ENCODE results near the gene MYBBP1A.
"Not testable (repeated sequence)": the region's sequence is repeated elsewhere in the genome, so short reads cannot be mapped to it uniquely, and the experiment has no call there.

MYBBP1A gene, protein sequence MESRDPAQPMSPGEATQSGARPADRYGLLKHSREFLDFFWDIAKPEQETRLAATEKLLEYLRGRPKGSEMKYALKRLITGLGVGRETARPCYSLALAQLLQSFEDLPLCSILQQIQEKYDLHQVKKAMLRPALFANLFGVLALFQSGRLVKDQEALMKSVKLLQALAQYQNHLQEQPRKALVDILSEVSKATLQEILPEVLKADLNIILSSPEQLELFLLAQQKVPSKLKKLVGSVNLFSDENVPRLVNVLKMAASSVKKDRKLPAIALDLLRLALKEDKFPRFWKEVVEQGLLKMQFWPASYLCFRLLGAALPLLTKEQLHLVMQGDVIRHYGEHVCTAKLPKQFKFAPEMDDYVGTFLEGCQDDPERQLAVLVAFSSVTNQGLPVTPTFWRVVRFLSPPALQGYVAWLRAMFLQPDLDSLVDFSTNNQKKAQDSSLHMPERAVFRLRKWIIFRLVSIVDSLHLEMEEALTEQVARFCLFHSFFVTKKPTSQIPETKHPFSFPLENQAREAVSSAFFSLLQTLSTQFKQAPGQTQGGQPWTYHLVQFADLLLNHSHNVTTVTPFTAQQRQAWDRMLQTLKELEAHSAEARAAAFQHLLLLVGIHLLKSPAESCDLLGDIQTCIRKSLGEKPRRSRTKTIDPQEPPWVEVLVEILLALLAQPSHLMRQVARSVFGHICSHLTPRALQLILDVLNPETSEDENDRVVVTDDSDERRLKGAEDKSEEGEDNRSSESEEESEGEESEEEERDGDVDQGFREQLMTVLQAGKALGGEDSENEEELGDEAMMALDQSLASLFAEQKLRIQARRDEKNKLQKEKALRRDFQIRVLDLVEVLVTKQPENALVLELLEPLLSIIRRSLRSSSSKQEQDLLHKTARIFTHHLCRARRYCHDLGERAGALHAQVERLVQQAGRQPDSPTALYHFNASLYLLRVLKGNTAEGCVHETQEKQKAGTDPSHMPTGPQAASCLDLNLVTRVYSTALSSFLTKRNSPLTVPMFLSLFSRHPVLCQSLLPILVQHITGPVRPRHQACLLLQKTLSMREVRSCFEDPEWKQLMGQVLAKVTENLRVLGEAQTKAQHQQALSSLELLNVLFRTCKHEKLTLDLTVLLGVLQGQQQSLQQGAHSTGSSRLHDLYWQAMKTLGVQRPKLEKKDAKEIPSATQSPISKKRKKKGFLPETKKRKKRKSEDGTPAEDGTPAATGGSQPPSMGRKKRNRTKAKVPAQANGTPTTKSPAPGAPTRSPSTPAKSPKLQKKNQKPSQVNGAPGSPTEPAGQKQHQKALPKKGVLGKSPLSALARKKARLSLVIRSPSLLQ (N-terminal part only)

DNA sequence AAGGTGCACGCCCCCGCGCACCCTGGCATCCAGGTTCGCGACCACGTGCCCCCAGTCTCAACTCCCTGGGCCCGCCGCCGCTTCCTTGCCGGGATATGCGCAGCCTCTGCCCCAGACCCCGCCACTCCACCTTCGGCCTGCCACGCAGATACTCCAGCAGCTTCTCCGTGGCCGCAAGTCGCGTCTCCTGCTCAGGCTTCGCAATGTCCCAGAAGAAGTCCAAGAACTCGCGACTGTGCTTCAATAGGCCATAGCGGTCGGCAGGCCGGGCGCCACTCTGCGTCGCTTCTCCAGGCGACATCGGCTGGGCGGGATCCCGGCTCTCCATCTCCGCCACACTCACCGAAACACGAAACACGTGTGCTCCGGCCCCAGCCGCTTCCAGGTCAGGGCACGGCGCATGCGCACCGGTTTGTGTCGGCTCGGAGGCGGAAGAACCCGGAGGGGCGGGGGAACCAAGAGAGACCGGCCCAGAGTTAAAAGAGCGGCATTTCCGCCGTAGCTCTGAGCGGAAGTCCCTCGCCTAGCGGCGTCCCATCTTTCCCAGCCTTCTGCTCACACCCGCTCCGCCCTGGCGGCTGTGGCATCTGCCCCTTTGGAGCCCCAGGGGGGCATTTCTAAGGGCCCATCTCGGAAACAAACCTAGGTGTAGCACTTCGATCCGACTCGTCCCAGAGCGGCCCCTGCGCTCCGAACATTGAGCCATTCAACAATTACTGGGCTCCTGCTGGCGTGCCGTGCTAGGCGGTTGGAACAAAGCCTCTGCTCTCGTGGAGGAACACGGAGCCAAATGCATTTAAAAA lies at the start of gene MYBBP1A:
Gene MYBBP1A, minus strand, starts transcription at position 388 of the 803 bp plus-strand sequence. Its CDS starts 60 bp downstream, at position 328.
- DNase-seq (ENCODE audit: low read depth), result peak; percentile 95

DNA sequence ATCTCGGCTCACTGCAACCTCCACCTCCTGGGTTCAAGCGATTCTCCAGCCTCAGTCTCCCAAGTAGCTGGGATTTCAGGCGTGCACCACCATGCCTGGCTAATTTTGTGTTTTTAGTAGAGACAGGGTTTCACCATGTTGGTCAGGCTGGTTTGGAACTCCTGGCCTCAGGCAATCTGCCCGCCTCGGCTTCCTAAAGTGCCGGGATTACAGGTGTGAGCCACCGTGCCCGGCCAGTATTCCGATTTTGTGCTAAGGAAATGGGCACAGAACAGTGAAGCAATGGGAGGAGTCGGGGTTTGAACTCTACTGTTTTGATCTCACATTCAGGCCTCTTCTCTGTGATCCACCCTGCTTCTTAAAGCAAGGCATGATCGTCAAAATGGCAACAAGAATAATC lies 49.6 kb upstream of the MYBBP1A start:
- not testable (repeated sequence) for DNase-seq (ENCODE audit: low read depth)

DNA sequence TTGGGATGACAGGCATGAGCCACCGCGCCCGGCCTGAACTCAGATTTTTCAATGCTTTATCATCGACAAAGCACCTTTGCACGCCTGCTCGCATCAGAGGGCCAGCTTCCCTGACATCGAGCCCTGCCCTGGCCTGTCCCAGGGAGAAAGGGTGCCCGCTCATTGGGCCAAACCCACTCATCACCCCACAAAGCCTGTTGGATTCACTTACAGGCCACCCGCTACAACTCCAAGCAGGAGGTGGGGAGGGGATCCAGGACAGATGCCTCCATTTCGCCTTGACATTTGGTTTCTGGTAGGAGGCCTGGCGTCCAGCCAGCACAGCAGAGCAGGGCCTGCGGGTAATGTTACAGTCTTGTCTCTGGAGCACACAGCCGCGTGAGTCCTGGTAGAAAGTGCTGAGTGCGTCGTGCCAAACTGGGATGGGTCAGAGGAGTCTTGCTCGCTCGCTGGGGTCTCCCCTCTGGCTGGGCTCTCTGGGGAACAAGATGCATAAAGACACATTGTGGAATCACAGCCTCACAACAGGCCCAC lies 49.0 kb upstream of the MYBBP1A start:
- DNase-seq (ENCODE audit: low read depth), result no peak

DNA sequence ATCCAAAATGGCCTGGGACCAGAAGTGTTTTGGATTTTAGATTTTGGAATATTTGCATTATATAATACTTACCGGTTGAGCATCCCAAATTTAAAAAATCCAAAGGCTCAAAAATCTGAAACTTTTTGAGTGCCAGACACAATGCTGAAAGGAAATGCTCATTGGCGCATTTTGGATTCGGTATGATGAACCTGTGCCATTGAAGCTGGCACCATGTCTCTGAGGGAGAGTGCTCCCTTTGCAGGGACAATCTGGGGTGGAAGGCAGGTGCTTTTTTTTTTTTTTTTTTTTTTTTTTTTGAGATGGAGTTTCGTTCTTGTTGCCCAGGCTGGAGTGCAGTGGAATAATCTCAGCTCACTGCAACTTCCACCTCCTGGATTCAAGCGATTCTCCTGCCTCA lies 46.9 kb upstream of the MYBBP1A start:
- DNase-seq (ENCODE audit: low read depth), result no peak

DNA sequence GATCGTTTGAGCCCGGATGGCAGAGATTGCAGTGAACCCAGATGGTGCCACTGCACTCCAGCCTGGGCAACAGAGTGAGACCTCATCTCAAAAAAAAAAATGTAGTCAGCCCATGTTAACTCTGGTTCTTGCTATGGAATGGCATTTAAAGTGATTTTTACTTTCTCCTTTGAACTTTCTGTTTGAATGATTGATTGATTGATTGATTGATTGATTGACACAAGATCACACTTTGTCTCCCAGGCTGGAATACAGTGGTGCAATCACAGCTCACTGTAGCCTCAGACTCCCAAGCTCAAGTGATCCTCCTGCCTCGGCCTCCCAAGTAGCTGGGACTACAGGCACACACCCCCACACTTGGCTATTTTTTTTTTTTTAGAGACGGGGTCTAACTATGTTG lies 46.1 kb upstream of the MYBBP1A start:
- no peak for DNase-seq (ENCODE audit: low read depth)

DNA sequence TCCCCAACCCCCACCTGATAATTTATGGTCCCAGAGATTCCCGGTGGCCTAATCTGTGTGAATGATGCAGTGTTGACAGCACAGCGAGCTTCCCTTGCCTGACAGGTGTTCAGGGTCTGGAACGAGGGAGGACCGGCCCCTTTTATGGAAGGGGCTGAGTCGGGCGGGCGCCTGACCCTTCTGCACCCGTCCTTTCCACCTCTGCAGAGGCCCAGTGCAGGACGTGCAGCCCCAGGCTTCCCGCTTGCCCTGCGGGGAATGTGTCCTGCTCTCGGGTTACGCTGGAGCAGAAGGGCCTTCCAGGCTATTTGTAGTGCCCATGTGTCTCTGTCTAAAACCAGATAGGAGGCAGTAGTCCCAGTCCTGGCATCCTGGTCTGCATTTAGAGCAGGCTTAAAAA lies 45.4 kb upstream of the MYBBP1A start:
- DNase-seq (ENCODE audit: low read depth), result no peak

DNA sequence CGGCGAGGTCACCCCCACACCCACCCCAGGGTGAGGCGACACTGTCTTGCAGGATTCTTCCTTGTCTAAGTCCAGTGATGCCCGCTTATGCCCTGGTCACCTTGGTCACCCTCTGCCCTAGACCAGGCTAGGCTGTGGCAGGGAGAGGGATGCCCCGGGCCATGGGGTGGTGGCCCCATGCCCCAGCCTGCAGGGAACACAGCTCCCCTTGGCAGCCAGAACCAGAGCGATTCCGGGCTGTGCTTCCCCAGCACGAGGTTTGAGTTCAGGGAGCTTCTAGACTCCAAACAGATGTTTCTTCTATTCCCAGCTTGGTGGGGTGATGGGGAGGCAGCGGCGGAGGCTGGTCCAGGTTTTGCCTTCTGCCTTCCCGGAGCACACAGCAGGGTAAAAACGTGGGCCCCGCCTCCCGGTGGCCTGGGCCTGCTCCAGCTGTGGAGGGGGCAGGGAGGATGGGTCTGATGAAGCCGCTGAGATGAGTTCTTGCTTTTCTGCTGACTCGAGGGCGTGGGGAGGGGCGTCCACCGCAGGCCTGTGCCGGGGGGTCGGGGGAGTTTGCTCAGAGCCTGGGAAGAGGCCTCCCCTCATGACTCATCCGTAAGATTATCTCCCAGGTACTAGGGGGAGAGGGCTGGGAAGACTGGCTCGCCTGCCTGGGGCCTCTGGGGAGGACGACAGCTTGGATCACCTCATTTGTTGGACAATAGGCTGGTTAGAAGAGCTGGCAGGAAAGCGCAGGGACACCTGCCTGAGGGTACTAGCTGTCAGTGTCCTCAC lies 44.5 kb upstream of the MYBBP1A start:
- DNase-seq (ENCODE audit: low read depth), result no peak

DNA sequence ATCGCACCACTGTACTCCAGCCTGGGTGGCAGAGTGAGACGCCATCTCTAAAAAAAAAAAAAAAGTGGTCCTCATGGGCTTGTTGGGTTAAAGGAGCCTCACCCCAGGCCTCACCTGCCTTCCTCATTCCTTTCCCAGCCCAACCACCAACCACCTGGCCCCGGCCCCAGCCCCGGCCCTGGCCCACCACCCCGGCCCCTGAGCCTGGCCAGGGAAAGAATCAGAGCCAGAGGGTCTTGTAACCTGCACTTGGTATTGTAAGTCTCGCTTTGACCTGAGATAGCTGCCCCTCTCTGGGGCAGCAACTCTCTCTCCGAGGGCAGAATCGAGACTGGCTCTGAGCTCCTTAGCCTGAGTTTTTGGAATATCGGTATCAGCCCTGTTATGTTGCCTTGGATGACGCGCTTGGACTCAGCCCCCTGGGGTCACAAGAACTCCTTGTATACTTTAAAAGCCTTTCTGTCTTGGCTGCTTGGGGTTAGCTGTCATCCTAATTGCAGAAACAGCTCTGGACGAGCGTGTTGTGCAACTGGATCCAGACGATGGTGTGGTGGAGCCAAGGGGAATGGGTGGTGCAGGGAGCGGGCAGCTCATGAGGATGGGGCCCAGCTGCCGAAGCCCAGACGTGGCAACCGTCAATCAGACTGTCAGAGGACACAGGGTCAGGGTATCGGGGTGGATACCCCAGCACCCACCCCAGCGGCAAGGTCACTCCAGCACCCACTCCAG lies 43.8 kb upstream of the MYBBP1A start:
- DNase-seq (ENCODE audit: low read depth), result no peak

DNA sequence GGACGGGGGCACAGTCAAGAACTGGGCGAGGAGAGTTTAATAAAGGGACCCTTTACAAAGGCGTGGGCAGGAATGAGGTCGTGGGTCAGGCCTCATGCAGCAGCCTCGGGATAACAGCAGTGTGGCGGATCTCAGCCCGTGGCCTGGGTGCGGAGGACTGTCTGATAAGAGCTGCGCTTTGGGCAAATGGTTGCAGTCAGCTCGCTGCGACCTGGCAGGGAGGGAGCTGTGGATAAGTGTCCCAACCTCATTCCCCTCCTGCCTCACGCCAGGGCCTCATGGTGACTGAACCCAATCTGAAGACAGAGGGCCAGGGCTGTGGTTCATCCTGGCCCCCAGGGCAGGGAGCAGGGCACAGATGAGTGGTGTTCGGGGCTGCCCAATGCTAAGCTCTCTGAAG lies 42.8 kb upstream of the MYBBP1A start:
- DNase-seq (ENCODE audit: low read depth), result no peak

DNA sequence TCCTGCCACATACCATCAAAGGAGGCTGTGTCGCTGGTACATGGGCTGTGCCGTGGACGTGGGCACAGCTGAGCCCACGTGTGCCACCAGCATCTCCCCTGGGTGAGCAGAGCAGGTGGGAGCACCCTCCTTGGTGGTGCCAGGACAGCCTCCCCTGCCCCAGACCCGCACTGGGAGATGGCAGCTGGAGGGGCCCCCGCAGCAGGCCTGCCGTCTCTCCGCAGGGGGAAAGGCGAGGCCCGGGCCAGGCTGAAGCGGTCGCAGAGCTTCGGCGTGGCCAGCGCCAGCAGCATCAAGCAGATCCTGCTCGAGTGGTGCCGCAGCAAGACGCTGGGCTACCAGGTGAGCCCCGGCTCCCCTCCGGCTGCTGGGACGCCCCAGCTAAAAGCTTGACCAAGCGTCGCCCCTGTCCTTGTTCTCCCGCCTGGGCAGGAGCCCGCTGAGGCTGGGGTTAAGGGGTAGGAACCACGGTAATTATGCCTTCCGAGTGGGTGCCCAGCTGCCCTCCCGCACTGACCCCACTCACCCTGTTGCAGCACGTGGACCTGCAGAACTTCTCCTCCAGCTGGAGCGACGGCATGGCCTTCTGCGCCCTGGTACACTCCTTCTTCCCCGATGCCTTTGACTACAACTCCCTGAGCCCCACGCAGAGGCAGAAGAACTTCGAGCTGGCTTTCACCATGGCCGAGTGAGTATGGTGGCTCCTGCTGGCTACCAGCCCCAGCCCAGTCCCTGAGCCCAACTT lies 41.6 kb upstream of the MYBBP1A start:
- no peak for DNase-seq (ENCODE audit: low read depth)

DNA sequence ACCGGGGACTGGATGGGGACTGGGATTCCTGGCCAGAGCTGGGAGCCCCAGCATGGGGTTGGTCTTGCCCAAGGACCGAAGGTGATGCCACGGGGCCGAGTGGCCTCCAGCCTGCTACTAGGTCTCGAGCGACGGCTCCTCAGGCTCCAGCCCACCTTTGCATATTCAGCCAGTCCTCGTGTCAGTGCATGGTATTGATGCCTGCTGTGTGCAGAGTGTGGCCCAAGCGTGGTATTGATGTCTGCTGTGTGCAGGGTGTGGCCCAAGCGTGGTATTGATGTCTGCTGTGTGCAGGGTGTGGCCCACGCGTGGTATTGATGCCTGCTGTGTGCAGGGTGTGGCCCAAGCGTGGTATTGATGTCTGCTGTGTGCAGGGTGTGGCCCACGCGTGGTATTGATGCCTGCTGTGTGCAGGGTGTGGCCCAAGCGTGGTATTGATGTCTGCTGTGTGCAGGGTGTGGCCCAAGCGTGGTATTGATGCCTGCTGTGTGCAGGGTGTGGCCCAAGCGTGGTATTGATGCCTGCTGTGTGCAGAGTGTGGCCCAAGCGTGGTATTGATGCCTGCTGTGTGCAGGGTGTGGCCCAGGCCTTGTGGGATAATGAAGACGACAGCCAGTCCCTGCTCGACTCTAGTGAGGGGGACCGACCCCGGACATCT lies 40.6 kb upstream of the MYBBP1A start:
- DNase-seq (ENCODE audit: low read depth), result not testable (repeated sequence)

DNA sequence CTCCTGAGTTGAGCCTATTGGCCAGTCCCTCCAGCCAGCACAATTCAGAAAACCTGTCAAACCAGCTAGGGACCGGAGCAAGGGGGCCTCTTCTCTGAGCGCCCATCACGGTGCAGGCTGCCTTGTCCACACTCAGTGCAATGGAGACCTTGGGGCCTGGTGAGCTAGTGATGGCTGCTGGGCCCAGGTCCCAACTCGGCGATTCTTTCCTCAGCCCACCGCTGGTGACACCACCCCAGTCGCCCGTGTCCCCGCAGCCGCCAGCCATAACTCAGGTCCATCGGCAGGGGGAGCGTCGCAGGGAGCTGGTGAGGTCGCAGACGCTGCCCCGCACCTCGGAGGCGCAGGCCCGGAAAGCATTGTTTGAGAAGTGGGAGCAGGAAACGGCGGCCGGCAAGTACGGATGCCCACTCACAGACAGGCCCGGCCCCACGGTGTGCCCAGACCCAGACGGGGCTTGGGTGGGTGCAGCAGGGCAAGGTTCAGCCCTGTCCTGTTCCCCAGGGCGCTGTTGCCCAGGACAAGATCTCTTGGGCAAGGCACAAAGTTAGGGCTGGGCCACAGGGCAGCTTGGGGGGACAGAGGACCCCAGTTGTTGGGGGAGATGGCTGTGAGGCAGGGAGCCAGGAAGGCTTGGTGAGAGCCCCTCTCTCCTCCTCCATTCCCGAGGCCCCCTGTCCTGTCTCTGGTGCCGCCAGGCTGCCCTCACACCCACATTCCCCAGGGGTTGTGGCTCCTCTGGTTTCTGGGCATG lies 39.9 kb upstream of the MYBBP1A start:
- DNase-seq (ENCODE audit: low read depth), result peak; percentile 19

DNA sequence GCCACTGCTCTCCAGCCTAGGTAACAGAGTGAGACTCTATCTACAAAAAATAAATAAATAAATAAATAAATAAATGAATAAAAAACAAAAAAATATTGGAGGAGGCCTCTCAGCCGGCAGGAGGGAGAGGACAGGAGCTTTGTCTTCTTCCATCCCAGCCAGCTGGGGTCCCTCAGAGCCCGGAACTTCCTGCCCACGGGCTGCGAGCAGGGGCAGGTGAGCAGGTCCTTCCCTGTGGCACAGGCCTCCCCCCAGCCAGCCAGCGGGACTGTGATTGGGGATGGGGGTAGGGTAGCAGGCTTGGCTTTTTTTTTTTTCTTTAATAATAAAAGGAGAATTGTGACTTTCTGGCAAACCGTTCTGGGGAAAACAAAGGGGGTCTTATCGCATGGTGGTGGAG lies 39.2 kb upstream of the MYBBP1A start:
- no peak for DNase-seq (ENCODE audit: low read depth)

DNA sequence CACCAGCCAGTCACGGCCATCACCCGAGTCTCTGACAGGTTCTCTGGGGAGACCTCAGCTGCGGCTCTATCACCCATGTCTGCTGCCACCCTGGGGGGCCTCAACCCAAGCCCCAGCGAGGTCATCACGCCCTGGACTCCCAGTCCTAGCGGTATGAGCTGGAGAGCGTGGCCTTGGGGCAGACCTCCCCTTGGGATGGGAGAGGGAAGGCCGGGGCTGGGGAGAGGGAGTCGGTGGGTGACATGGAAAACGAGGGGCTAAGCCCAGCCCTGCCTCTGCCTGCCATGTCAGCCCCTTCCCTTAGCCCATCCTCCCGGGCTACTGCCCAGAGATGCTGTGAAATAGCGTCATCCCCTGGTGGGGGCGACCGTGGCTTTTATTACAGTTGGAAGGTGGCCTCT lies 37.8 kb upstream of the MYBBP1A start:
- no peak for DNase-seq (ENCODE audit: low read depth)

DNA sequence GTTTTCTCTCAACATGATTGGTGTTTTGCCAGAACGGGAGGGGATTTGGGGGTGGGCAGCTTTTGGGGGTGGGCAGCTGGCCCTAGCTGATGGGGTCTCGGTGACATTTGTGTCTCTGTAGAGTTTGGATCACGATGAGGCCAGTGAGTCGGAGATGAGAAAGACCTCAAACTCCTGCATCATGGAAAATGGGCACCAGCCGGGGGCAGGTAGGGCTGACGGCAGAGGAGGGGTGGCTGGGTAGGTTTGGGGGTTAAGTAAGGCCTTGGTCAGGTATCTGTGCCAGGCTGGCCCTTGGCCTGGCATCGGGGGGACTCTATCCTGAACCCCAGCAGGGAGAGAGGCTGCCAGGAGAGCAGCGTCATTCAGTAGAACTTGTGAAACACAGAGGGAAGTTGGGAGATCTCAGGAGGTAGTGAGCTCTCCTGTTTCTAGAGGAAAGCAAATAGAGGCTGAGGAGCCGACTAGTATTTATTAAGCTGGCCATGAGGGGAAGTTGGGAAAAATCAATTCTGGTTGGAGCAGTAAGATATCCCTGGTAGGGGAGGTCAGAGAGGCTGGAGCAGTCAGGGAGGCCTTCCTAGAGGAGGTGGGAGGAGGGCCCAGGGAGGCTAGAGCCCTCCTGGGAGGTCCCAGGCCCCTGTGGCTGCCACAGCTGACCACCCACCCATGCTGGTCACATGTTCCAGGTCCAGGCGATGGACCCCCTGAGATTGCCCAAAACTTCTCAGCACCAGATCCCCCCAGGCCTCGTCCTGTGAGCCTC lies 37.2 kb upstream of the MYBBP1A start:
- no peak for DNase-seq (ENCODE audit: low read depth)

DNA sequence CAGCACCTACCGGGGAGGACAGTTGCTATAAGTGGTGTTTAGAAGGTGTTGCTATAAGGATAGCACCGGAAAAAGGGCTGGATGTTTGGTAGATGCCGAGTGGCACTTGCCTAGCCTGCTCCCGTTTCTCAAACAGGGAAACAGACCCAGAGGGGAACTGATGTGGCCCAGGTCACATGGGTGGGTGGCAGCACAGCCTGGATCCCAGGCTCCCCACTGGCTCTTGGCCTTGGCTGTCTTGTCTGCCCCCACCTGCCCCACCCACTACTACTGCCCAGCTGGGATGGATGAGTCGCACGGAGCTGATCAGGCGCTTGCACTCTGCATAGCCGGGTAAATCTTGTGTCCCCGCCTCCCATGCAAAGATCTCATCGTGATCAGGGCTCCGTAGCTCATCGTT lies 36.3 kb upstream of the MYBBP1A start:
- no peak for DNase-seq (ENCODE audit: low read depth)

DNA sequence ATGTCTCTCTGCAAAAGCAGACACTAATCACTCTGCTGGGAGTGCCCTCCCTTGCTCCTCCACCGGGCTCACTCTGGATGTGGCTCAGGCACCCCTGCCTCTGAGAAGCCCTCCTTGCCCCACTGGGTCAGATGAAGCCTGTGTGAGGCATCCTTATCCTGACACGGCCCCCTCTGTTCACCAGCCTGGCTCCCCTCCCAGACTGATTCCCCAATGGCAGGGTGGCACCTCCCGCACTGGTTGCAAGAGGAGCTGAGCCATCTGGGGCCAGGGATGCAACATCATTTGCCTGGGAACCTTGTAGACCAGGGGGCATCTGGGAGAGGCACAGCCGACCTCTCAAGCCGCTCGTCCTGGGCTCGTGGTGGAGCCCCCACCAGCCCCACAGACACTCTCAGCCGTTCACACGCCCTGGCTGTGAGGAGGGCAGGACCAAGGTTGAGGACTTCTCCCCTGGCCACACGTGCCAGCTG lies 35.8 kb upstream of the MYBBP1A start:
- DNase-seq (ENCODE audit: low read depth), result no peak

Data from stimulated activated CD8-positive, alpha-beta memory T cell treated with anti-CD3 and anti-CD28 coated beads, Interleukin-12 subunit alpha, Interleukin-12 subunit beta, amount 100 ng/mL, for 1 hour (primary cell).